ENCODE data around the gene ZNF799.

ZNF799 gene

GRCh38 chr19:12345197-12345596, 55.9 kb downstream of the ZNF799 start:
- no peak for TF ChIP-seq CTCF (IDR thresholded peaks at IDR 0.05; ENCODE audit: low read depth, low read length)
- DNase-seq (ENCODE audit: extremely low read depth, low read depth): no peak

All from AG09319 (cell line).